Activated naive CD4-positive, alpha-beta T cell treated with anti-CD3 and anti-CD28 coated beads for 36 hours (primary cell): ENCODE data around the gene NEFH. TPM values are rescaled to one million over a fixed set of nuclear protein-coding genes. Genes with fewer than 3 reads are reported as not detected.
A peak's percentile ranks its signal among the peaks of the same experiment; 100 is the strongest.

Experiments used
- CTCF ChIA-PET: fragments of 350-600 bp; sonication (Branson Sonifier 250); formaldehyde crosslinking; loops from one replicate; lab custom pipeline; 2021; ENCODE audit warnings: antibody characterized with exemption; lab: Charles Lee
- DNase-seq: peaks from one replicate; pipeline ENCODE4 v3.0.0-alpha.2; 2020
- H3K27ac Mint-ChIP-seq: one replicate; pipeline ENCODE4 v1.8.0; 2021; ENCODE audit warnings: mild to moderate bottlenecking, mixed read lengths
- H3K27me3 Mint-ChIP-seq: one replicate; pipeline ENCODE4 v1.8.0; 2021; ENCODE audit warnings: low read depth, mixed read lengths
- H3K36me3 Mint-ChIP-seq: one replicate; pipeline ENCODE4 v1.8.0; 2021; ENCODE audit warnings: low read depth, mixed read lengths
- H3K4me1 Mint-ChIP-seq: one replicate; pipeline ENCODE4 v1.8.0; 2021; ENCODE audit warnings: low read depth, mixed read lengths
- H3K4me3 Mint-ChIP-seq: one replicate; pipeline ENCODE4 v1.8.0; 2021; ENCODE audit warnings: mild to moderate bottlenecking, moderate library complexity, mixed read lengths
- H3K9me3 Mint-ChIP-seq: one replicate; pipeline ENCODE4 v1.8.0; 2021; ENCODE audit warnings: mixed read lengths
- intact Hi-C: fragments of 100-400 bp; cut with micrococcal nuclease; formaldehyde crosslinking; loops from one replicate; pipeline ENCODE4 v1.15.1; 2023
- total RNA-seq, 2 experiments: library from RNA; stranded (reverse); gene quantifications; one replicate each; pipeline ENCODE4 v1.2.3, GENCODE V29; 2021

Gene NEFH
- total RNA-seq, 2 experiments from 2014 or later, result 2.5 to 3.5 TPM

DNA sequence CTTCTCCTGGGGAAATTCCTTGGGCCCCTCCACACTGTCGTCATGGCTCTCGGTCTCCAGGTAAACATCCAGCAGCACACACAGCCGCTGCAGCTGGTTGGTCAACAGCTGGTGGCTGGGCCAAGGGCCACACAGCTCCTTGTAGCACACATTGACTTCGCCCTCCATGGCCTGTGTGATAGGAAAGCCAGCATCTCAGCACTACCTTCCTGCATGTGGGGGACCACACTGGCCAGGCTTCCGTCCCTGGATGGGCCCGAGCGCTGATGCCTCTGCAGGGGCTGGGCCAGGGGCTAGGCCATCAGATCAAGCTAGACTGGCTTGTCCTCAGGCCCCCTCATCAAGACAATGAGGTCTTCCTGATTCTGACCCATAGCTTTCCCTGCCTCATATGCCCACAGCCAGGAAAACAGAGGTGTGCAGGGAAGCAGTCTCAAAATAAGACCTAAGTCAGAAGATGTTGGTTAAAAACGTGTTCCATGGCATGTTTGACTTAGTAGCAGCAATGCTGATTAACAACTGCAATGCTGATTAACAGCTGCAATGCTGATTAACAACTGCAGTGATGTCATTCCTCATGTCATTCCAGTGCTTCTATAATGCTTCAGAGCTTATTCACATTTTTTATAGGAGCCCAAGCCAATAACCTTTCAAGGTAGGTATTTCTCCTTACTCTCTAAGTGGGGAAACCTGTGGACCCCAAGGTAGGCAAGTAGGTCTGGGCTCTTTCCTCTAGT, 31.3 kb downstream of the NEFH start:
- no peak for DNase-seq
- intact Hi-C loops, result no loop called here
- no peaks in the 10 kb centered on the region for H3K27me3 Mint-ChIP-seq
- peaks cover 35% of the 10 kb centered on the region for H3K36me3 Mint-ChIP-seq
- H3K4me1 Mint-ChIP-seq, result peaks cover 3% of the 10 kb centered on the region
- no peaks in the 10 kb centered on the region for H3K9me3 Mint-ChIP-seq
- CTCF ChIA-PET, result interaction anchor here (0.8 to 2.4 kb wide), 4 partner anchors 14 to 42 kb away, joined by 3 to 8 read pairs (median 4); no protein-coding TSS in a partner anchor
- H3K4me3 Mint-ChIP-seq, result no peak overlapping the region
- peak overlapping the region; percentile 31 for H3K27ac Mint-ChIP-seq

DNA sequence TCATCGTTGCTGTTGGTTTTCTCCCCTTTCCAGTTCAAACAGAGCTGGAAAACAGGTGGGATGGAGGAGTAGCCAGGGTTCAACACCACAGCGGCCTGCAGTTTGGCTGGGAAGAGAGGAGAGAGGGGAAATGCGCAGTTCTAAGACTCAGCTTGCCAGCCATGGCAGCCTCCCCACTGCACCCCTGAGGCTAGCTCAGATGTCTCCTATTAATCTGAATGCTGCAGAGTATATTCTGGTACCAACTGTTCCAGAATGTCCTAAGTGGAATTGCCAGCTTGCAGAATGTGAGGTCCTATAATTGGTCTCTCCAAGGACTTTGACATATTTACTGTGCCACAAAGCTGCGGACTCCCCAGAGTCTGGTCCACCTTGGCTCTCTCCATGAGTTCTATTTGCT, 32.0 kb downstream of the NEFH start:
- Mint-ChIP-seq H3K9me3 (no peaks in the 10 kb centered on the region), H3K36me3 (peaks cover 35% of the 10 kb centered on the region), H3K27ac (no peak overlapping the region), H3K27me3 (no peaks in the 10 kb centered on the region), H3K4me3 (no peak overlapping the region), H3K4me1 (peaks cover 3% of the 10 kb centered on the region)
- intact Hi-C loops, result no loop called here
- DNase-seq, result no peak
- CTCF ChIA-PET, result interaction anchor here (0.9 kb wide), 1 partner anchor 41 kb away, joined by 4 read pairs; no protein-coding TSS in a partner anchor

DNA sequence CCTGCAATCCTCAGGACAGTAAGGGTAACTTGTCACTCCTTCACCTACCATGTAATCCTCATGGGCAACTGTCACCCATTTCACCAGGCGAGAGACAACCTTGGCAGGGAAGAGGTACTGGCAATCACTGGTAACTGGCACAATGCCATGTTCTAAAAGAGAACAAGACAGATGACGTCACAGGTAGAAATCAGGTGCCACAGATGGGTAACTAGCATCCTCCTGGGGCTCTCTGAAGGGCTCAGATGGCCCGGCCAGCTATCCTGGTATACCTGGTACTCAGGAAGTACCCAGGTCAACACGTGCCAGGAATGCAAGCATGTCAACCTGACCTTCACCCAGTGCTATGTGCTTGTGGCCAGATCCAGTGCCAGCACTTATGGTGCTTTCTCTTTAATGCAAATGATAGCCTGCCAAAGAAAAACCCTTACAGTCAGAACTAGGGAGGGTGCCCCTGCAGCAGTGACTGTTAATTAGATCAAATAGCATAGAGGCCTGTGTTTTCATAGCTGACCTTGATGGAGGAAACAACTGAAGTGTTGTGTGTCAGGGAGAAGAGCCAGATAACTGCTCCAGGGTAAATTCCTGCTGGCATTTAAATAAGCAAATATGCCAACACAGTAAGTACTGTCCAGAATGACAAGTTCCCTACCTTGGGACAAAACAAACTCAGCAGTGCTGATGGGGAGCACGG, 37.3 kb downstream of the NEFH start:
- intact Hi-C loops, result no loop called here
- no peak for DNase-seq
- CTCF ChIA-PET, result no interaction called here
- Mint-ChIP-seq H3K4me1 (no peaks in the 10 kb centered on the region), H3K36me3 (peaks cover 34% of the 10 kb centered on the region), H3K27ac (no peak overlapping the region), H3K4me3 (no peak overlapping the region), H3K27me3 (no peaks in the 10 kb centered on the region), H3K9me3 (no peaks in the 10 kb centered on the region)

DNA sequence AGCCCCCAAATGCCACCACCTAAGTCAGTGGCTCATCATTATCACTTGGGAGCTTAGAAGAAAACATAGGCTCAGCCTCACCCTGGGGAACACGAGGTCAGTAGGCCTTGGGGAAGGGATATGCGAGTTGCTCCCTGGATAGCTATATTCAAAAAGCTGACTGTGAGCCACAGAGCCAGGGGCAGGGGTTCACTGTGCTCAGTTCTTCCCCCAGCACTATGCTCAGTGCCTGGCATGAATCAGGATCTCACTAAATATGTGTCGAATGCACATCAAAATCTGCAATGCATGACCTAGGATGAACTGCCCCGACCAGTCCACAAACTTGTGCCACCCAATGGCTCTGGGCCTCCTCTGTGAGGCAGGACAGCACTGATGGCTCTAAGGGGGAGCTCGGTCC, 38.4 kb downstream of the NEFH start:
- H3K27me3 Mint-ChIP-seq, result no peaks in the 10 kb centered on the region
- no peak for DNase-seq
- H3K4me3 Mint-ChIP-seq, result no peak overlapping the region
- H3K9me3 Mint-ChIP-seq, result no peaks in the 10 kb centered on the region
- intact Hi-C loops, result no loop called here
- CTCF ChIA-PET, result no interaction called here
- H3K27ac Mint-ChIP-seq, result no peak overlapping the region
- no peaks in the 10 kb centered on the region for H3K4me1 Mint-ChIP-seq
- peaks cover 34% of the 10 kb centered on the region for H3K36me3 Mint-ChIP-seq

DNA sequence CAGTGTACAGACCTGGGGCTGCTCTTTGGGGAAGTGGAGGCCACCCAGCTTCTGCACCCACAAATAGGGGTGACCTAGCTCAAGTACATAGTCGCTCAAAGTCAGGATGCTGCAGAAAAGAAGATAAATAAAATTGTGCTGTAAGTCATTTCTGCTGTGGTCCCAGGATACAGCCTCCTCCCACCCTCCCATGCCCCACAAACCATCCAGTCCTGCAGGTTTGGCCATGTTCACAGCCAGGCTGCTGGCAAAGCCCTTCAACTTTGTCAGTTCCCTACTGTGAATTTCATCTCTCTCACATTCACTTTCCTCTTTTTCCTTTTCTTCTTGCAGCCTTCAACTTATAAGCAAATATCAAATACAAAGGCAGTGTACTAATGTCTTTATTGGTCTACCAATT, 40.0 kb downstream of the NEFH start:
- Mint-ChIP-seq H3K27me3 (no peaks in the 10 kb centered on the region), H3K4me1 (no peaks in the 10 kb centered on the region), H3K36me3 (peaks cover 37% of the 10 kb centered on the region), H3K9me3 (no peaks in the 10 kb centered on the region), H3K27ac (no peak overlapping the region), H3K4me3 (no peak overlapping the region)
- no peak for DNase-seq
- intact Hi-C loops, result no loop called here
- CTCF ChIA-PET, result no interaction called here

DNA sequence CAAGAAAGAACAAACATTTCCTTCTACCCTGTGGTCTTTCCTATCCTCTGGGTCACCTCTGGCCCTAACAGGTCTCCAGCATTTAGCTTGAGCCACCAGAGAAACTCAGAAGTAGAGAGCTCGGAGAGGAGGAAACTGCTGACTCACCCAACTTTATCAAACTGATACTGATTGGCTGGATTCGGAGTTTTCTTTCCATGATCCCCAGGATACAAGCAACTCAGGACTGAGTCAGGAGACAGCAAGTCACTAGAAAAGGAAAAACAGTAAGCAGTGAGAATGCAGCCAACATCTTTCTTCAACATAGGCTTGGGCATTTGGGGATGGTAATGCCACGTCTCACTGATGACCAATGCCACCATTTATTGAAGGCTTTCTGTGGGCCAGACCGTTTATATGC, 40.8 kb downstream of the NEFH start:
- Mint-ChIP-seq H3K27me3 (no peaks in the 10 kb centered on the region), H3K27ac (no peak overlapping the region), H3K9me3 (no peaks in the 10 kb centered on the region), H3K36me3 (peaks cover 35% of the 10 kb centered on the region), H3K4me3 (no peak overlapping the region), H3K4me1 (no peaks in the 10 kb centered on the region)
- intact Hi-C loops, result no loop called here
- no peak for DNase-seq
- CTCF ChIA-PET, result no interaction called here

DNA sequence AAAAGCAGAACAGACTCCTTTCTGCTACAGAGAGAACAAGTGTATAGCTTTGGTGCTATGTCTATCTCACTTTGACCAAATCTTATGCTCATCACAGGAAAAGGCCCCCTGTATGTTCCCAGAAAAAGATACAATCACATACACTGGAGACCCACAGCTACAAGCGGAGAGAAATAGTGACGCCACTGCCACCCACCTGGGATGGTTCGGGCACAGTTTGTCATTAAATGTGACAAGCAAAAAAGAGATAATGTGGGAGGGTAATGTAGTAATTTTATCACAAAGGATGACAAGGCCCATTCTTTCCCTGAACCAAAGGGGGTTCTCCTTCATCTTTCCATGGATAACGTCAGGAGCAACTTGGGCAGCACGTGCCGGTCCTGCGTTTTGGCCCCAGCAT, 41.5 kb downstream of the NEFH start:
- Mint-ChIP-seq H3K4me1 (no peaks in the 10 kb centered on the region), H3K36me3 (peaks cover 32% of the 10 kb centered on the region), H3K27me3 (no peaks in the 10 kb centered on the region), H3K9me3 (no peaks in the 10 kb centered on the region), H3K4me3 (no peak overlapping the region), H3K27ac (no peak overlapping the region)
- intact Hi-C loops, result no loop called here
- CTCF ChIA-PET, result no interaction called here
- DNase-seq, result no peak

DNA sequence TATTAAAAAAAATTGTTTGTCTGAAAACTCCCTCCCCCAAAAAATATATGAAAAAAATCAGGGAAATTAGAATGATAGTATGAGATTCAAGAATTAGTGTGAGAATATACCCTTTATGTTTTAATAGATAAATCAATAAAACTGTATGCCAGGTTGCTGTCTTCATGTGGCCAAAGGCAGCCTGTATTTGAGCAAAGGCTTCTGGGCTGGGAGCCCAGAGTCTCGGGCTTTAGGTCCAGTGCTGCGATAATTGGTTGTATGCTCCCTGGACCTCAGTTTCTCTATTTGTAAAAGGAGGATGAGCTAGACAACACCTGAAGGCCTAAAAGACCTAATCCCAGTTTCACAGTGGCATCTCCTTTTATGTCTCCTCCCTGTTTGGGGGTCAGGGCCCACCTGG, 43.7 kb downstream of the NEFH start:
- Mint-ChIP-seq H3K4me3 (no peak overlapping the region), H3K27ac (no peak overlapping the region), H3K36me3 (peaks cover 27% of the 10 kb centered on the region), H3K27me3 (no peaks in the 10 kb centered on the region), H3K4me1 (no peaks in the 10 kb centered on the region), H3K9me3 (no peaks in the 10 kb centered on the region)
- CTCF ChIA-PET, result interaction anchor here (1.6 to 2.2 kb wide), 2 partner anchors 54 to 126 kb away, joined by 5 to 10 read pairs; no protein-coding TSS in a partner anchor
- no peak for DNase-seq
- intact Hi-C loops, result loop anchor here (1.0 kb wide), 1 partner anchor 128 kb away; no protein-coding TSS in a partner anchor

DNA sequence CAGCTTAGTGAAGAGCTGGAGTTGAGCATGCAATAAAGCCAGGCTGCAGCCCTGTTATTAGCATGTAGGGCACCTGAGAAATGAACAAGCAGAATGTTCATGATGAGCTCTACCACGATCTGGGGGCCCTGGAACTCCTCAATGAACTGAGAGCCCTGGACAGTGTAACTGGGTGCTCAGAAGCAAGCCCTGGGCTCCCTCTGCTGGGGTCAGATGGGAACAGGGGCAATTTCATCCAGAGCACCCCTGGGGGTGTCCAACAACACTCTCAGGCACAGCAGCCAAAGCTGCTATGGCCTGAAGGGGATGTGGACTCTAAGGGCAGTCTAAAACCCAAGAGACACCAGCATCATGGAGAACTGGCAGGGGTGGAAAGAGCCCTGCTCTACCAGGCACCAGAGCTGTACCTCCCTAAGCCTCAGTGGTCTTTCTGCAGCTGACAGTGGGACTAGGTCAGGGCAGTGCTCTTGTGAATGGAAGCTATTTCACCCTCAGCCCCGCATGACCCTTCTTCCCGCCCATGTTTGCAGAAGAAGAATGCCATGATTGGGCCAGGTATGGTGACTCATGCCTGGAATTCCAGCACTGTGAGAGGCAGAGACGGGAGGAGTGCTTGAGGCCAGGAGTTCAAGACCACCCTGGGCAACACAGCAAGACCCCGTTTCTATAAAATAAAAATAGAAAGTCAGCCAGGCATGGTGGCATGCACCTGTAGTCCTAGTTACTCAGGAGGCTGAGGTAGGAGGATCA, 44.6 kb downstream of the NEFH start:
- Mint-ChIP-seq H3K27ac (no peak overlapping the region), H3K36me3 (peaks cover 24% of the 10 kb centered on the region), H3K9me3 (no peaks in the 10 kb centered on the region), H3K4me1 (no peaks in the 10 kb centered on the region), H3K4me3 (no peak overlapping the region), H3K27me3 (no peaks in the 10 kb centered on the region)
- intact Hi-C loops, result loop anchor here (1.0 kb wide), 1 partner anchor 129 kb away; no protein-coding TSS in a partner anchor
- CTCF ChIA-PET, result interaction anchor here (1.0 to 2.2 kb wide), 3 partner anchors 54 to 126 kb away, joined by 4 to 10 read pairs (median 5); no protein-coding TSS in a partner anchor
- DNase-seq, result peak; percentile 40

DNA sequence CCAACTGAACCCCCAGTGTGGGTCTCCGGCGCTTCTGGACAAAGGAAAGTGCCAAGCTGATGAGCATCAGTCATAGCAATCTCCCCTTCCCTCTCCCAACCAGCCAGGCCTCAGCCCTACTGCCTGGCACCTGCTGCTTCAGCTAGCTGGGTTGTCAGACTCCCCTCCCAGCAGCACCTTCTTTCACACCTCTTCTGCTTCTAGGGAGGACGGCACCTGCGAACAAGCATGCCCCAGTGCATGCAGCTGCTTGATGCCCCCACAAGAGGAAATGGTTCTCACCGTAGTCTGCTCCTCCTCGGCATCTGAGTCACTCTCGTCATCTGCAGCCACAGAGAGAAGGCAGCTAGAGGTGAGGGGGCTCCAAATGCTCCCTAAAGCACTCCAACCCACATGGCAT, 48.1 kb downstream of the NEFH start:
- Mint-ChIP-seq H3K27me3 (no peaks in the 10 kb centered on the region), H3K4me3 (no peak overlapping the region), H3K9me3 (no peaks in the 10 kb centered on the region), H3K4me1 (no peaks in the 10 kb centered on the region), H3K36me3 (peaks cover 31% of the 10 kb centered on the region), H3K27ac (no peak overlapping the region)
- intact Hi-C loops, result no loop called here
- CTCF ChIA-PET, result no interaction called here
- no peak for DNase-seq

DNA sequence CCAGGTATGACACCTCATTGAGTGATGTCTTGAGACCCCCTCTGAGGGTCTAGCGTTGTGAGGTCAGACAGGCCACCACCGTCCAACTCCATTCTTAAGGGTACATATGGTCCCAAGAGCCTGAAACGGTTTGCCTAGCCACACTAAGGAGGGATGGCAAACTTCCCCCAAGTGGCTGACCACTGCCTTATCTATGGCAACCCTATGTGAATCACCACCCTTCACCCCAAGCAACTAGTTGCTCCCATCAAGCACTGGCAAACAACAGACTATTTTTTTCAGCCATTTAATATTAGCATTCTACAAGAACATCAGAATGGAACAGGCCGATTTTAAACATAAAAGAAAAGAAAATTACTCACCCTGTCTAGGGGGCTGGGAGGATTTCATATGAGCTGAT, 50.7 kb downstream of the NEFH start:
- DNase-seq, result no peak
- intact Hi-C loops, result no loop called here
- CTCF ChIA-PET, result no interaction called here
- Mint-ChIP-seq H3K4me3 (no peak overlapping the region), H3K27me3 (no peaks in the 10 kb centered on the region), H3K9me3 (no peaks in the 10 kb centered on the region), H3K4me1 (no peaks in the 10 kb centered on the region), H3K36me3 (peaks cover 33% of the 10 kb centered on the region), H3K27ac (no peak overlapping the region)

DNA sequence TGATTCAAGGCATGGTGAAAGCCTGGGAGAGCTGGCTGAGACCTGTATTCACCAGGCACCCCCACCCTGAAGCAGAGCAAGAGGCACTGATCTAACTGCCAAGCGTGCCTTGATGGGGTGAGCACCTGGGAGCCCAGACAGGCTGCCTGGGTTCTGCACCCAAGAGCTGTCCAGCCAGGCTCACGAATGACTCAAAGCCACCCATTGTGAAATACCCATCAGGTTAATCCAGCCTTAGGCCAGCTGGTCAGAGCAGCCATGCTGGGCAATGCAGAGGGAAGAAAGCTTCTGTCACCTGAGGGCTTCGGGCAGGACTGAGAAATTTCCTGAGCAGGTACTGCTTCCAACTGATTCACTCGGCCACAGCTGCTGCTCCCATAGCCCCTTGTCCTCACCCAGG, 51.4 kb downstream of the NEFH start:
- DNase-seq, result no peak
- H3K4me1 Mint-ChIP-seq, result no peaks in the 10 kb centered on the region
- no peaks in the 10 kb centered on the region for H3K27me3 Mint-ChIP-seq
- no peak overlapping the region for H3K27ac Mint-ChIP-seq
- intact Hi-C loops, result no loop called here
- no peak overlapping the region for H3K4me3 Mint-ChIP-seq
- no peaks in the 10 kb centered on the region for H3K9me3 Mint-ChIP-seq
- H3K36me3 Mint-ChIP-seq, result peaks cover 38% of the 10 kb centered on the region
- CTCF ChIA-PET, result no interaction called here
